SK-N-MC (cell line): Measurements from ENCODE around the gene DTWD1.

Experiments
- EZH2 ChIP-seq: fragments of 200-600 bp; sonication (generic); IDR thresholded peaks from one replicate; pipeline ENCODE4 v1.6.1; 2017; ENCODE audit warnings: antibody characterized with exemption
- POLR2AphosphoS5 ChIP-seq: IDR thresholded peaks from 2 replicates; pipeline ENCODE4 v1.6.1; 2012; ENCODE audit warnings: mild to moderate bottlenecking, low read depth, low read length, borderline replicate concordance

DNA sequence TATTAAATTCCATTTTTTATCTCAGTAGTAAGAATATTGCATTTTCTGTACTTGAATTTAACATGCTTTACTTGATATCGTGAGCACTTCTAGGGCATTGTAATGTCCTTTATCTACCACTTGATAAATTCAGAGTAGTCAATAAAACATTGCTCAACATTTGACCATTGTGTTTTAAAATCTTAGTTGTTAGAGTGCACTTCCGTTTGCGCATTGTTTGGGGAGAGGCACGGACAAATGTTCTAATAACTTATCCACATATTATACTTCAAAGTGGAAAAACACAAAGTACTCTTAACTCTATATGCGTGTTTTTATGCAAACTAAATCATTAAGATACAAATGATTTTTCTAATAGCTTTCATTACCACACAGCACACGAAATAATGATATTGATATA is 649 bp upstream of the DTWD1 start:
- TF ChIP-seq EZH2 (no peak), POLR2AphosphoS5 (no peak)
